Activated gamma-delta T cell (primary cell): ENCODE results near the gene FBLN7.
"Not testable (repeated sequence)": the region's sequence is repeated elsewhere in the genome, so short reads cannot be mapped to it uniquely, and the experiment has no call there.

Experiments used
- DNase-seq: peaks from one replicate; lab custom pipeline; 2025; lab: John Stamatoyannopoulos, UW

FBLN7 gene

GRCh38 chr2:112184121-112184520, 45.9 kb downstream of the FBLN7 start:
- DNase-seq = no peak

GRCh38 chr2:112185131-112185530, 46.9 kb downstream of the FBLN7 start:
- no peak for DNase-seq

- no peak for DNase-seq
These were observed 49.0 kb downstream of the FBLN7 start for GRCh38 chr2:112187046-112187715.

GRCh38 chr2:112187805-112188596, 49.8 kb downstream of the FBLN7 start:
- no peak for DNase-seq

- no peak for DNase-seq
These were observed 50.9 kb downstream of the FBLN7 start for GRCh38 chr2:112189001-112189556.

GRCh38 chr2:112194028-112194427, 55.8 kb downstream of the FBLN7 start:
- no peak for DNase-seq

GRCh38 chr2:112194482-112194881, 56.3 kb downstream of the FBLN7 start:
- no peak for DNase-seq

- no peak for DNase-seq
These were observed 57.1 kb downstream of the FBLN7 start for GRCh38 chr2:112195167-112195766.

- no peak for DNase-seq
These were observed 57.8 kb downstream of the FBLN7 start for GRCh38 chr2:112195950-112196349.

- no peak for DNase-seq
These were observed 59.7 kb downstream of the FBLN7 start for GRCh38 chr2:112197868-112198267.

GRCh38 chr2:112198780-112199179, 60.6 kb downstream of the FBLN7 start:
- no peak for DNase-seq

- DNase-seq = no peak
These were observed 61.0 kb downstream of the FBLN7 start for GRCh38 chr2:112199188-112199587.

- DNase-seq = no peak
These were observed 63.7 kb downstream of the FBLN7 start for GRCh38 chr2:112201696-112202430.

GRCh38 chr2:112204411-112204810, 66.2 kb downstream of the FBLN7 start:
- DNase-seq = no peak

- DNase-seq = not testable (repeated sequence)
These were observed 69.7 kb downstream of the FBLN7 start for GRCh38 chr2:112207905-112208304.

- DNase-seq = no peak
These were observed 78.0 kb downstream of the FBLN7 start for GRCh38 chr2:112216167-112216566.

GRCh38 chr2:112217854-112218253, 79.7 kb downstream of the FBLN7 start:
- DNase-seq = no peak

GRCh38 chr2:112220186-112220585, 82.0 kb downstream of the FBLN7 start:
- no peak for DNase-seq

GRCh38 chr2:112220831-112221230, 82.6 kb downstream of the FBLN7 start:
- DNase-seq = no peak

GRCh38 chr2:112229348-112229747, 91.2 kb downstream of the FBLN7 start:
- DNase-seq = no peak

GRCh38 chr2:112230371-112230770, 92.2 kb downstream of the FBLN7 start:
- DNase-seq = no peak
